CD4-positive, alpha-beta T cell (primary cell): ENCODE results near the gene FN3KRP. TPM values are rescaled to one million over a fixed set of nuclear protein-coding genes. Genes with fewer than 3 reads are reported as not detected.

ENCODE experiments used
- ATAC-seq: fragments of 200-7000 bp; cut with Tn5 transposase; one replicate; pipeline ENCODE4 v1.10.0; 2022; ENCODE audit warnings: mild to moderate bottlenecking; ENCODE audit not compliant: poor library complexity
- CTCF ChIA-PET: fragments of 350-600 bp; sonication (Branson Sonifier 250); formaldehyde crosslinking; loops from one replicate; lab custom pipeline; 2021; ENCODE audit warnings: antibody characterized with exemption, inconsistent platforms; lab: Charles Lee
- POLR2A ChIA-PET: fragments of 350-600 bp; sonication (Branson Sonifier 250); formaldehyde crosslinking; loops from one replicate; lab custom pipeline; 2021; ENCODE audit warnings: antibody characterized with exemption, inconsistent platforms; lab: Charles Lee
- DNase-seq, 14 experiments: peaks; one replicate each; pipeline ENCODE4 v3.0.0-alpha.2; 2013 to 2020; ENCODE audit warnings: mixed read lengths in 2 of 14
- H3K27ac ChIP-seq, 2 donors: one replicate each; pipeline versions ENCODE4 v1.5.1 to v1.7.0; 2013; ENCODE audit warnings: low read length in 2 of 2, low read depth in 1 of 2, mild to moderate bottlenecking in 1 of 2
- H3K27me3 ChIP-seq, 2 experiments: 1 replicate in 1 of 2; 2 replicates in 1 of 2; pipeline versions ENCODE4 v1.6.1 to v1.7.0; 2013; ENCODE audit warnings: low read length in 2 of 2, control low read depth in 1 of 2, mild to moderate bottlenecking in 1 of 2, moderate library complexity in 1 of 2; ENCODE audit not compliant: insufficient read depth in 2 of 2, control insufficient read depth in 1 of 2
- H3K36me3 ChIP-seq: one replicate; pipeline ENCODE4 v1.6.1; 2013; ENCODE audit warnings: low read length, control low read depth; ENCODE audit not compliant: insufficient read depth
- H3K4me1 ChIP-seq: one replicate; pipeline ENCODE4 v1.6.1; 2013; ENCODE audit warnings: low read length, control low read depth; ENCODE audit not compliant: insufficient read depth
- H3K4me3 ChIP-seq: one replicate; pipeline ENCODE4 v1.5.1; 2013; ENCODE audit warnings: mild to moderate bottlenecking, low read length, moderate library complexity
- H3K9me3 ChIP-seq, 2 experiments: 1 replicate in 1 of 2; 2 replicates in 1 of 2; pipeline versions ENCODE4 v1.6.1 to v1.7.0; 2013; ENCODE audit warnings: low read length in 2 of 2, mild to moderate bottlenecking in 2 of 2, control low read depth in 1 of 2, moderate library complexity in 1 of 2; ENCODE audit not compliant: control insufficient read depth in 1 of 2, insufficient read depth in 1 of 2
- H3K27ac Mint-ChIP-seq: one replicate; pipeline ENCODE4 v1.8.0; 2020; ENCODE audit warnings: mixed read lengths
- H3K27me3 Mint-ChIP-seq: one replicate; pipeline ENCODE4 v1.8.0; 2021; ENCODE audit warnings: mixed read lengths
- H3K36me3 Mint-ChIP-seq: one replicate; pipeline ENCODE4 v1.8.0; 2021; ENCODE audit warnings: low read depth, mixed read lengths
- H3K4me1 Mint-ChIP-seq: one replicate; pipeline ENCODE4 v1.8.0; 2021; ENCODE audit warnings: low read depth, mixed read lengths
- H3K4me3 Mint-ChIP-seq: one replicate; pipeline ENCODE4 v1.8.0; 2020; ENCODE audit warnings: mild to moderate bottlenecking, mixed read lengths
- H3K9me3 Mint-ChIP-seq: one replicate; pipeline ENCODE4 v1.8.0; 2020; ENCODE audit warnings: mixed read lengths
- CTCF ChIP-seq: fragments of 200-600 bp; IDR thresholded peaks from one replicate; pipeline ENCODE4 v1.8.0; 2022; ENCODE audit warnings: antibody characterized with exemption, mild to moderate bottlenecking
- intact Hi-C, 2 experiments: fragments of 100-400 bp; cut with DNase I in 1 of 2; cut with micrococcal nuclease in 1 of 2; formaldehyde crosslinking; loops; one replicate each; pipeline versions ENCODE4 v1.15.1 to v1.9.0; 2023 to 2025; cut with DNase I, micrococcal nuclease
- total RNA-seq, 174 experiments: library from RNA in 2 of 174; stranded (reverse) in 2 of 174; gene quantifications; one replicate each; pipeline ENCODE4 v1.2.3 and lab custom pipeline; 2021 to 2026

Gene FN3KRP
- total RNA-seq, 2 experiments from 2014 or later, result 30.6 to 31.2 TPM

GRCh38 chr17:82765371-82765770 lies 48.9 kb downstream of the FN3KRP start:
- H3K27me3 Mint-ChIP-seq, result no peaks in the 10 kb centered on the region
- no peaks in the 10 kb centered on the region for H3K9me3 ChIP-seq
- ATAC-seq (no peak), DNase-seq (no peak)
- intact Hi-C loops, result no loop called here
- ChIA-PET CTCF (interaction anchor here (1.2 kb wide), 1 partner anchor 10 kb away, joined by 3 read pairs; no protein-coding TSS in a partner anchor), POLR2A (no interaction called here)
- H3K9me3 Mint-ChIP-seq, result no peaks in the 10 kb centered on the region
- peaks cover 74% of the 10 kb centered on the region for H3K36me3 Mint-ChIP-seq
- H3K27me3 ChIP-seq, result no peaks in the 10 kb centered on the region
- H3K27ac Mint-ChIP-seq, result no peak overlapping the region
- peaks cover 16% of the 10 kb centered on the region for H3K4me1 Mint-ChIP-seq
- TF ChIP-seq CTCF, result no peak
- H3K4me3 ChIP-seq, result no peak overlapping the region
- peaks cover 2% of the 10 kb centered on the region for H3K4me1 ChIP-seq
- no peak overlapping the region for H3K4me3 Mint-ChIP-seq
- H3K27ac ChIP-seq, result no peak overlapping the region
- H3K36me3 ChIP-seq, result peaks cover 47% of the 10 kb centered on the region

GRCh38 chr17:82767041-82767754 lies 50.7 kb downstream of the FN3KRP start:
- ChIA-PET POLR2A (no interaction called here), CTCF (interaction anchor here (1.1 kb wide), 1 partner anchor 98 kb away, joined by 3 read pairs; no protein-coding TSS in a partner anchor)
- peaks cover 70% of the 10 kb centered on the region for H3K36me3 Mint-ChIP-seq
- no peaks in the 10 kb centered on the region for H3K27me3 Mint-ChIP-seq
- Histone ChIP-seq H3K27me3 (no peaks in the 10 kb centered on the region), H3K9me3 (no peaks in the 10 kb centered on the region), H3K27ac (no peak overlapping the region), H3K4me3 (no peak overlapping the region), H3K4me1 (peaks cover 4% of the 10 kb centered on the region), H3K36me3 (peaks cover 54% of the 10 kb centered on the region)
- H3K4me3 Mint-ChIP-seq, result no peak overlapping the region
- ATAC-seq (no peak), DNase-seq (peak in 8 of 14 experiments; percentile 12 to 62 (median 34))
- H3K27ac Mint-ChIP-seq, result no peak overlapping the region
- intact Hi-C loops, result loop anchor here in 1 of 2 experiments (2.0 kb wide), 1 partner anchor 120 kb away; no protein-coding TSS in a partner anchor
- H3K9me3 Mint-ChIP-seq, result no peaks in the 10 kb centered on the region
- peak; percentile 54 for TF ChIP-seq CTCF
- peaks cover 13% of the 10 kb centered on the region for H3K4me1 Mint-ChIP-seq

GRCh38 chr17:82769041-82769440 lies 52.5 kb downstream of the FN3KRP start:
- DNase-seq (no peak), ATAC-seq (no peak)
- ChIA-PET POLR2A (no interaction called here), CTCF (no interaction called here)
- Histone ChIP-seq H3K27ac (no peak overlapping the region), H3K27me3 (no peaks in the 10 kb centered on the region), H3K36me3 (peaks cover 57% of the 10 kb centered on the region), H3K4me1 (peaks cover 5% of the 10 kb centered on the region), H3K4me3 (no peak overlapping the region), H3K9me3 (no peaks in the 10 kb centered on the region)
- H3K4me3 Mint-ChIP-seq, result no peak overlapping the region
- intact Hi-C loops, result no loop called here
- H3K36me3 Mint-ChIP-seq, result peaks cover 70% of the 10 kb centered on the region
- H3K9me3 Mint-ChIP-seq, result no peaks in the 10 kb centered on the region
- H3K4me1 Mint-ChIP-seq, result peaks cover 14% of the 10 kb centered on the region
- TF ChIP-seq CTCF, result no peak
- no peak overlapping the region for H3K27ac Mint-ChIP-seq
- H3K27me3 Mint-ChIP-seq, result no peaks in the 10 kb centered on the region
